ENCODE data around the gene RSU1. TPM values are rescaled to one million over a fixed set of nuclear protein-coding genes. Genes with fewer than 3 reads are reported as not detected.

RSU1 gene
- total RNA-seq, 1 donor from 2014 or later, result 39.2 TPM

DNA sequence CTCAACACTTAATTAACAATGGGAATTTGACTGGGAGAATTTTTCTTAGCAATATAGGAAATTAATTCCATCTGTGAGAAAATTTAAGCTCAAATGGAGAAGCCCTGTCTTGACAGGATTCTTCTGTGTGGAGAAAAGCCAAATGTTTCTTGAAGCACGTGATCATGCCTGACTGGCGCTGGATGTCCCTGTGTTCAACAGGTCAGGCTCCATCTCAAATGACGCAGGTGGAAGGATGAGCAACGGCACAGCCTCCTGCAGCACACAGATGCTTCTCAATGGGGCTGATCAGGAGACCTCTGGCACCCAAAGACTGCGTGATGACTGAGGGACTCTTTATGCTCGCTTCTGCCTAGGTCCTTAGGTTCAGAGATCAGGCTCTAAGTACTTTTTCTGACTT lies 143.8 kb downstream of the RSU1 start:
- DNase-seq, result no peak
- intact Hi-C loops (cut with micrococcal nuclease), result no loop called here
- no peak overlapping the region for H3K4me3 ChIP-seq

DNA sequence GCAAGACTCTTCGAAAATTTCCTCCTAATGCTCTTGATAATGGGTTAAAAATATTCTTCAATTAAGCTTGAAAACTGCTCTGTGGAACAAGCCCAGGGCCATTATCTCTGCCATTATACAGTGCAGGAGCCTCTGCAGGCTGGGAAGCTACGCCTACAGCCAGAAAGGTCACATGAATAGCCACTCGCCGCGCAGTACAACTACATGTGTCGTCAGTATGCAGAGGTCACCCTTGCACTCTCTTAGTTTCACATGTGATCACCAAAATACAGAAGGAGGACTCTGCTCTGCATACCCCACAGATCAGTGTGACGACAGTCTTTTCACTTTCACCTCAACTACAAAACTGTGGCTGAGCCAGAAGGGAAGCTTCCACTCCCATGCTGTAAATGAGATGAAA lies 153.8 kb downstream of the RSU1 start:
- peak; percentile 35 for DNase-seq
- Histone ChIP-seq H3K36me3 (no peaks in the 10 kb centered on the region), H3K4me3 (no peak overlapping the region), H3K27ac (replicated peaks) (peak overlapping the region; percentile 68), H3K9me3 (replicated peaks) (no peaks in the 10 kb centered on the region), H3K4me1 (peaks cover 13% of the 10 kb centered on the region), H3K27me3 (ENCODE audit: low read depth) (no peaks in the 10 kb centered on the region)
- intact Hi-C loops (cut with micrococcal nuclease), result no loop called here
- TF ChIP-seq, protein P1, sequence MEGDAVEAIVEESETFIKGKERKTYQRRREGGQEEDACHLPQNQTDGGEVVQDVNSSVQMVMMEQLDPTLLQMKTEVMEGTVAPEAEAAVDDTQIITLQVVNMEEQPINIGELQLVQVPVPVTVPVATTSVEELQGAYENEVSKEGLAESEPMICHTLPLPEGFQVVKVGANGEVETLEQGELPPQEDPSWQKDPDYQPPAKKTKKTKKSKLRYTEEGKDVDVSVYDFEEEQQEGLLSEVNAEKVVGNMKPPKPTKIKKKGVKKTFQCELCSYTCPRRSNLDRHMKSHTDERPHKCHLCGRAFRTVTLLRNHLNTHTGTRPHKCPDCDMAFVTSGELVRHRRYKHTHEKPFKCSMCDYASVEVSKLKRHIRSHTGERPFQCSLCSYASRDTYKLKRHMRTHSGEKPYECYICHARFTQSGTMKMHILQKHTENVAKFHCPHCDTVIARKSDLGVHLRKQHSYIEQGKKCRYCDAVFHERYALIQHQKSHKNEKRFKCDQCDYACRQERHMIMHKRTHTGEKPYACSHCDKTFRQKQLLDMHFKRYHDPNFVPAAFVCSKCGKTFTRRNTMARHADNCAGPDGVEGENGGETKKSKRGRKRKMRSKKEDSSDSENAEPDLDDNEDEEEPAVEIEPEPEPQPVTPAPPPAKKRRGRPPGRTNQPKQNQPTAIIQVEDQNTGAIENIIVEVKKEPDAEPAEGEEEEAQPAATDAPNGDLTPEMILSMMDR (IDR thresholded peaks at IDR 0.05; ENCODE audit: borderline replicate concordance), result no peak

More for the DNA sequence above, 143.8 kb downstream of the RSU1 start:
- Histone ChIP-seq H3K4me1 (no peaks in the 10 kb centered on the region), H3K36me3 (peaks cover 21% of the 10 kb centered on the region), H3K27me3 (ENCODE audit: low read depth) (no peaks in the 10 kb centered on the region), H3K27ac (replicated peaks) (no peak overlapping the region), H3K9me3 (replicated peaks) (peaks cover 4% of the 10 kb centered on the region)
- TF ChIP-seq, protein P1 (IDR thresholded peaks at IDR 0.05; ENCODE audit: borderline replicate concordance), result no peak

DNA sequence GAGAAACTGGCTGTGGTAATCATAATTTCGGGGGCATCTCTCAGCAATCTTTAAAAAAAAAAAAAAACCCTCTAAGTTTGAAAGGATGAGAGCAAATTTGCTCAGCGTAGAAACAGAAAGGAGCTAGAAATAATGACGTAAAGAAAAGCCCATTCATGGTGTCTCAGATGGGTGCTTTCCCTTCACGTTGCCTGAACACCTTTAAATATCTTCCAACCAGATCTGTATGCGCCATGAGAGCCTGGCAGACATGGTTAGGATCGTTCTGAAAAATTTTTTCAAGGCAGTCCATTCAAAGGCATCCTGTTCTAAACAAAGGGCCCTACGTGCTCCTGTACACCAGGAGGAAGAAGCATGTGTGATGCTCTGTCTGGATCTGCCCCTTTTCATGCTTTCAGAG lies 154.3 kb downstream of the RSU1 start:
- peak overlapping the region; percentile 68 for H3K27ac ChIP-seq (replicated peaks)

GRCh38 chr10:16656895-16657294 lies 160.3 kb downstream of the RSU1 start:
- DNase-seq, result no peak
- H3K4me1 ChIP-seq, result no peaks in the 10 kb centered on the region
- H3K36me3 ChIP-seq, result no peaks in the 10 kb centered on the region
- TF ChIP-seq, protein P1 (IDR thresholded peaks at IDR 0.05; ENCODE audit: borderline replicate concordance), result no peak
- no peaks in the 10 kb centered on the region for H3K9me3 ChIP-seq (replicated peaks)
- H3K27ac ChIP-seq (replicated peaks), result no peak overlapping the region
- H3K27me3 ChIP-seq (ENCODE audit: low read depth), result no peaks in the 10 kb centered on the region
- no peak overlapping the region for H3K4me3 ChIP-seq
- intact Hi-C loops (cut with micrococcal nuclease), result no loop called here

More for the DNA sequence above, 154.3 kb downstream of the RSU1 start:
- Histone ChIP-seq H3K4me1 (peaks cover 13% of the 10 kb centered on the region), H3K4me3 (no peak overlapping the region), H3K36me3 (no peaks in the 10 kb centered on the region), H3K9me3 (replicated peaks) (no peaks in the 10 kb centered on the region), H3K27me3 (ENCODE audit: low read depth) (no peaks in the 10 kb centered on the region)
- TF ChIP-seq, protein P1 (IDR thresholded peaks at IDR 0.05; ENCODE audit: borderline replicate concordance), result no peak
- intact Hi-C loops (cut with micrococcal nuclease), result no loop called here
- no peak for DNase-seq

DNA sequence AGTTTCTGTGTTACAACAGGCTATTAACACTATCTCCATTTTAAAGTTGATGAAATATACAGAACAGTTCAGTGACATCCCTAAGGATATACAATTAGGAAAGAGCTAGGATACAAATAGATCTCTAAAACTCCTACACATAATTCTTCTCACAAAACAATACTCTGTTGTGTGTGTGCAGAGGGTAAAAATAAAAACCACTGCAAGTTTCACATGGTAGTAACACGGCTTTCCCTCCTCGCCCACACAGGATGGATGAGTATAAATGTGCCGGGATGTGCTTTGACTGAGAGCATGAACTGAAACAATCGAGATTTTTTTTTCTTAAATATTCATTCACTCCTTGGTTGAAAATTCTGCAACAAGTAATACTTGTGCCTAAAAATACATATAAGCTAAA lies 164.0 kb downstream of the RSU1 start:
- intact Hi-C loops (cut with micrococcal nuclease), result no loop called here
- no peaks in the 10 kb centered on the region for H3K36me3 ChIP-seq
- TF ChIP-seq, protein P1 (IDR thresholded peaks at IDR 0.05; ENCODE audit: borderline replicate concordance), result no peak
- no peak overlapping the region for H3K4me3 ChIP-seq
- H3K9me3 ChIP-seq (replicated peaks), result no peaks in the 10 kb centered on the region
- no peak for DNase-seq
- H3K4me1 ChIP-seq, result peaks cover 5% of the 10 kb centered on the region
- no peak overlapping the region for H3K27ac ChIP-seq (replicated peaks)
- H3K27me3 ChIP-seq (ENCODE audit: low read depth), result no peaks in the 10 kb centered on the region

DNA sequence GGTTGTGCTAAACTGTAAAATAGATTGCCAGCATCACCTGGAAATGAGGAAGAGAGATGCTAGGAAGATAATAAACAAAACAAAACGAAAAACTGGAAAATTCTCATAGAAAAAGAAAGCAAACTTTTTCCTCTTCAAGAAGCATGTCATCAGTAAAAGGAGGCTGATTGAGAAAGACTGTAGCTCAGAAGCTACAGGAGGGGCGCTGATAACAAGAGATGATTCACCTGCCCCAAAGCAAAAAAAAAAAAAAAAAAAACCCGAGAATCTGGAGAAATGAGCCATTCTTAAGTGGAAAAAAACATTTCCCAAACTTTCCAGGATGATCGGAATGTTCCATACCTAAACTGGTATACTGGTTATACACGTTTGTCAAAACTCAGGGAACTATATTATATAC lies 165.1 kb downstream of the RSU1 start:
- no peak overlapping the region for H3K4me3 ChIP-seq
- no peaks in the 10 kb centered on the region for H3K36me3 ChIP-seq
- no peaks in the 10 kb centered on the region for H3K27me3 ChIP-seq (ENCODE audit: low read depth)
- no peaks in the 10 kb centered on the region for H3K9me3 ChIP-seq (replicated peaks)
- intact Hi-C loops (cut with micrococcal nuclease), result no loop called here
- H3K4me1 ChIP-seq, result peaks cover 5% of the 10 kb centered on the region
- H3K27ac ChIP-seq (replicated peaks), result no peak overlapping the region
- no peak for DNase-seq
- TF ChIP-seq, protein P1 (IDR thresholded peaks at IDR 0.05; ENCODE audit: borderline replicate concordance), result no peak
